Vagina (tissue), 2 donors: Measurements from ENCODE around the gene SLK. TPM values are rescaled to one million over a fixed set of nuclear protein-coding genes. Genes with fewer than 3 reads are reported as not detected.

Source experiments
- DNase-seq, 2 donors: peaks; one replicate each; pipeline ENCODE4 v3.0.0-alpha.2; 2017; ENCODE audit errors: extremely low spot score in 2 of 2
- H3K27ac ChIP-seq: fragments of 200-600 bp; sonication (generic); one replicate; pipeline ENCODE4 v1.5.1; 2019
- H3K27me3 ChIP-seq: fragments of 200-600 bp; sonication (generic); one replicate; pipeline ENCODE4 v1.5.1; 2019
- H3K36me3 ChIP-seq, 2 donors: fragments of 200-600 bp; sonication (generic); one replicate each; pipeline ENCODE4 v1.5.1; 2017 to 2019
- H3K4me1 ChIP-seq: fragments of 200-600 bp; sonication (generic); one replicate; pipeline ENCODE4 v1.5.1; 2019
- H3K4me3 ChIP-seq, 2 donors: fragments of 200-600 bp; sonication (generic); 1 replicate in 1 of 2; 2 replicates in 1 of 2; pipeline ENCODE4 v1.5.1; 2016 to 2019
- H3K9me3 ChIP-seq: fragments of 200-600 bp; sonication (generic); one replicate; pipeline ENCODE4 v1.5.1; 2019
- CTCF ChIP-seq, 3 experiments: fragments of 450-650 bp in 2 of 3; fragments of 200-600 bp in 1 of 3; sonication (generic) in 1 of 3; IDR thresholded peaks; one replicate each; pipeline ENCODE4 v1.5.1; 2017 to 2019; ENCODE audit warnings: antibody characterized with exemption in 3 of 3, mild to moderate bottlenecking in 2 of 3, moderate library complexity in 2 of 3
- POLR2A ChIP-seq, 2 donors: fragments of 450-650 bp; IDR thresholded peaks; one replicate each; pipeline ENCODE4 v1.6.1; 2017; ENCODE audit warnings: antibody characterized with exemption in 2 of 2, mild to moderate bottlenecking in 2 of 2, moderate library complexity in 2 of 2
- POLR2AphosphoS5 ChIP-seq, 2 donors: sonication (generic); formaldehyde crosslinking; IDR thresholded peaks; one replicate each; pipeline ENCODE4 v1.9.0; 2017; ENCODE audit warnings: antibody characterized with exemption in 2 of 2, mild to moderate bottlenecking in 2 of 2, low read depth in 1 of 2; ENCODE audit not compliant: insufficient read depth in 1 of 2
- intact Hi-C: fragments of 100-400 bp; cut with DNase I; formaldehyde crosslinking; loops from one replicate; pipeline ENCODE4 v1.15.1; 2023
- total RNA-seq: library from RNA; depleted of rRNA; stranded (reverse); fragments of >200 nt; gene quantifications from one replicate; pipeline ENCODE4 v1.2.3, GENCODE V29; 2016

SLK gene
- total RNA-seq, 1 donor from 2014 or later, result 50.1 TPM

DNA sequence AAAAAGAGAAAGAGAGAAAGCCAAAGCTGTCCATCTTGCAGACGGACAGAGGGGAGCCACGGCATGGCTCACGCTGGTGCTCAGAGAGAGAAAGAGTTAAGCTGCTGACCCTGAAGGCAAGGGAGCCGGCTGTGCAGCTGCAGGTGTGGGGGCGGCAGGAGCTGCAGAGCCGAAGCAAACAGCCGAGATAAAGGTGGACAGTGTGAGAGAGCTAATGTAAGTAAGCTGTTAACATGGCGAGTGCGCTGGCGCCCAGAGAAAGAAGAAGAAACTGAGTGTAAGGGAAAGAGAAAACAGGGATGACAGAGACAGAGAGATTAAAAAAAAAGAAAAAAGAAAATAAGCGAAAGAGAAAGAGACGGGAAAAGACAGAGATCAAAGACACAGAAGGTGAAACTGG is 100.6 kb downstream of the SLK start:
- no peak overlapping the region for H3K27ac ChIP-seq
- peaks cover 0 to 5% of the 10 kb centered on the region in 2 donors for H3K36me3 ChIP-seq
- H3K4me1 ChIP-seq, result no peaks in the 10 kb centered on the region
- TF ChIP-seq POLR2AphosphoS5 (IDR thresholded peaks at IDR 0.05; ENCODE audit: insufficient read depth in 1 of 2, low read depth in 1 of 2) (no peak), CTCF (IDR thresholded peaks at IDR 0.05) (no peak), POLR2A (IDR thresholded peaks at IDR 0.05) (no peak)
- intact Hi-C loops, result no loop called here
- H3K9me3 ChIP-seq, result no peaks in the 10 kb centered on the region
- H3K4me3 ChIP-seq, result no peak overlapping the region
- DNase-seq, result no peak
- no peaks in the 10 kb centered on the region for H3K27me3 ChIP-seq

- no peak for TF ChIP-seq POLR2AphosphoS5 (IDR thresholded peaks at IDR 0.05; ENCODE audit: insufficient read depth in 1 of 2, low read depth in 1 of 2)
- H3K4me3 ChIP-seq, result no peak overlapping the region
- no peak for DNase-seq
- no peaks in the 10 kb centered on the region for H3K27me3 ChIP-seq
- no peaks in the 10 kb centered on the region for H3K36me3 ChIP-seq
- no peak overlapping the region for H3K27ac ChIP-seq
- intact Hi-C loops, result no loop called here
- H3K9me3 ChIP-seq, result no peaks in the 10 kb centered on the region
- H3K4me1 ChIP-seq, result no peaks in the 10 kb centered on the region
Measured at GRCh38 chr10:104069613-104070012, 102.7 kb downstream of the SLK start.

DNA sequence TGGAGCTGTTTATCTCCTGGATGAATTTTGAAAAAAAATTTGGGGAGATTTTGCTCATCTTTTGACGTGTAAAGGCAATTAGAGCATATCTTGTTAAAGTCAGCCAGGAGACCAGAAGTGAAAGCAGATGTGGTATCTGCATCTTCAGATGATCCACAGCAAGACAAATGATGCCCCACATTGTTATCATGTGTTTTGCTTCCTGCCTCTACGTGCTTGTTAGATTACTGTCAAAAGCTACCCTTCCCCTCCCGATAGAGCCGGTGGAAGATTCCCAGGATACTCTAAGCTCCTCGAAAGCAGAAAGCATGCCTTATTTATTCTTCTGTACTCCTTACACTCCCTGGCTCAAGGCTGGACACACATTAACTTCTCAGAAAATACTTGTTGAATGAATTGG is 105.8 kb downstream of the SLK start:
- H3K4me3 ChIP-seq, result no peak overlapping the region
- H3K36me3 ChIP-seq, result no peaks in the 10 kb centered on the region
- TF ChIP-seq CTCF (IDR thresholded peaks at IDR 0.05), result no peak
- no peak for TF ChIP-seq POLR2A (IDR thresholded peaks at IDR 0.05)
- TF ChIP-seq POLR2AphosphoS5 (IDR thresholded peaks at IDR 0.05; ENCODE audit: insufficient read depth in 1 of 2, low read depth in 1 of 2), result no peak
- H3K4me1 ChIP-seq, result no peaks in the 10 kb centered on the region
- H3K27me3 ChIP-seq, result no peaks in the 10 kb centered on the region
- no peaks in the 10 kb centered on the region for H3K9me3 ChIP-seq
- DNase-seq, result peak; percentile 20 to 34
- intact Hi-C loops, result no loop called here
- H3K27ac ChIP-seq, result no peak overlapping the region

DNA sequence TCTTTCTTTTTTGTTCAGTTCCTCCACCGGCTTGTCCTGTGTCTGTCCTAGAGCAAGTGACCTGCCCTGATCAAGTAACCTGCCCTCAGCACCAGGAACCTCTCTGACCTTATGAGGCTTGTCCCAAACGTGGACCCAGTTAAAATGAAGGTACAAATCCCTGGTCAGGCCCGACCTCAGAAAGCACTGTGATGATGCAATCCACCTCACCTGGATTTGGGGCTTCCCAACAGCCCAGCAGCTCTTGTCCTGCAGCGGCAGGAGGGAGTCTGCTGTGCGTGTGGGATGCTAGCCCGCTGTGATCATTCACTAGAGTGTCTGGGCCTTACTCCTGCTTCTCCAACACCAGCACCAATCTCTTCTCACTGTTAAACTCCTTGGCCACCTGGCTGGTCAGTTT is 107.6 kb downstream of the SLK start:
- no peaks in the 10 kb centered on the region for H3K27me3 ChIP-seq
- H3K36me3 ChIP-seq, result no peaks in the 10 kb centered on the region
- H3K27ac ChIP-seq, result no peak overlapping the region
- intact Hi-C loops, result no loop called here
- DNase-seq, result peak in 1 of 2 donors; percentile 61
- H3K4me1 ChIP-seq, result no peaks in the 10 kb centered on the region
- TF ChIP-seq POLR2AphosphoS5 (IDR thresholded peaks at IDR 0.05; ENCODE audit: insufficient read depth in 1 of 2, low read depth in 1 of 2), result no peak
- TF ChIP-seq POLR2A (IDR thresholded peaks at IDR 0.05), result no peak
- TF ChIP-seq CTCF (IDR thresholded peaks at IDR 0.05), result no peak
- H3K4me3 ChIP-seq, result no peak overlapping the region
- H3K9me3 ChIP-seq, result no peaks in the 10 kb centered on the region

GRCh38 chr10:104076743-104077160 is 109.8 kb downstream of the SLK start:
- intact Hi-C loops, result no loop called here
- Histone ChIP-seq H3K27me3 (no peaks in the 10 kb centered on the region), H3K27ac (no peak overlapping the region), H3K4me1 (no peaks in the 10 kb centered on the region), H3K9me3 (no peaks in the 10 kb centered on the region), H3K4me3 (no peak overlapping the region), H3K36me3 (no peaks in the 10 kb centered on the region)
- TF ChIP-seq POLR2AphosphoS5 (IDR thresholded peaks at IDR 0.05; ENCODE audit: insufficient read depth in 1 of 2, low read depth in 1 of 2), result no peak
- no peak for TF ChIP-seq POLR2A (IDR thresholded peaks at IDR 0.05)
- TF ChIP-seq CTCF (IDR thresholded peaks at IDR 0.05), result no peak
- no peak for DNase-seq
